Naive thymus-derived CD8-positive, alpha-beta T cell (primary cell): ENCODE data around the gene TUBD1. TPM values are rescaled to one million over a fixed set of nuclear protein-coding genes. Genes with fewer than 3 reads are reported as not detected.
"Not testable (repeated sequence)": the region's sequence is repeated elsewhere in the genome, so short reads cannot be mapped to it uniquely, and the experiment has no call there.

Experiments
- ATAC-seq, 2 donors: fragments of 150-1000 bp; cut with Tn5 transposase in 1 of 2; sonication (Bioruptor Pico), chemical (Tn5 transposase) in 1 of 2; 1 replicate in 1 of 2; 2 replicates in 1 of 2; pipeline ENCODE4 v1.10.0; 2021; ENCODE audit warnings: mild to moderate bottlenecking in 2 of 2, moderate library complexity in 2 of 2
- POLR2A ChIA-PET: fragments of 350-600 bp; sonication (Branson Sonifier 250); formaldehyde crosslinking; loops from one replicate; lab custom pipeline; 2021; ENCODE audit warnings: antibody characterized with exemption; lab: Charles Lee
- DNase-seq, 10 donors: peaks; one replicate each; pipeline versions ENCODE4 v3.0.0 to v3.0.0-alpha.2; 2020 to 2022
- H3K27ac Mint-ChIP-seq, 10 donors: one replicate each; pipeline ENCODE4 v1.8.0; 2020 to 2022; ENCODE audit warnings: mild to moderate bottlenecking in 10 of 10, mixed read lengths in 10 of 10, moderate library complexity in 4 of 10, inconsistent platforms in 1 of 10
- H3K27me3 Mint-ChIP-seq, 5 donors: one replicate each; pipeline ENCODE4 v1.8.0; 2021 to 2022; ENCODE audit warnings: mixed read lengths in 5 of 5
- H3K36me3 Mint-ChIP-seq, 3 donors: one replicate each; pipeline ENCODE4 v1.8.0; 2020 to 2022; ENCODE audit warnings: mixed read lengths in 3 of 3, mild to moderate bottlenecking in 2 of 3, inconsistent platforms in 1 of 3
- H3K4me1 Mint-ChIP-seq, 4 donors: one replicate each; pipeline ENCODE4 v1.8.0; 2021 to 2022; ENCODE audit warnings: mixed read lengths in 4 of 4
- H3K4me3 Mint-ChIP-seq, 10 donors: one replicate each; pipeline ENCODE4 v1.8.0; 2020 to 2022; ENCODE audit warnings: mild to moderate bottlenecking in 10 of 10, mixed read lengths in 10 of 10, moderate library complexity in 6 of 10, inconsistent platforms in 1 of 10
- H3K9me3 Mint-ChIP-seq, 9 donors: one replicate each; pipeline ENCODE4 v1.8.0; 2020 to 2022; ENCODE audit warnings: mixed read lengths in 9 of 9, mild to moderate bottlenecking in 3 of 9, inconsistent platforms in 1 of 9, moderate library complexity in 1 of 9
- polyA plus RNA-seq, 3 donors: library from polyadenylated mRNA; unstranded; fragments of 300-500 nt; fragmentation: Illumina TruSeq; gene quantifications; one replicate each; pipeline ENCODE4 v1.2.3, GENCODE V29; 2021
- total RNA-seq, 8 experiments: library from RNA in 2 of 8; stranded (reverse) in 2 of 8; gene quantifications; one replicate each; pipeline ENCODE4 v1.2.3 and lab custom pipeline; 2021 to 2026

TUBD1 gene
- total and polyA plus RNA-seq, 5 experiments from 2014 or later, result 16.9 to 36.7 (median 24.0) TPM

GRCh38 chr17:59872351-59872750, 20.4 kb downstream of the TUBD1 start:
- peak overlapping the region in 3 of 10 donors; percentile 14 to 30 (median 18) for H3K27ac Mint-ChIP-seq
- POLR2A ChIA-PET, result interaction anchor here (0.6 kb wide), 1 partner anchor 419 kb away, joined by 3 read pairs; no protein-coding TSS in a partner anchor

DNA sequence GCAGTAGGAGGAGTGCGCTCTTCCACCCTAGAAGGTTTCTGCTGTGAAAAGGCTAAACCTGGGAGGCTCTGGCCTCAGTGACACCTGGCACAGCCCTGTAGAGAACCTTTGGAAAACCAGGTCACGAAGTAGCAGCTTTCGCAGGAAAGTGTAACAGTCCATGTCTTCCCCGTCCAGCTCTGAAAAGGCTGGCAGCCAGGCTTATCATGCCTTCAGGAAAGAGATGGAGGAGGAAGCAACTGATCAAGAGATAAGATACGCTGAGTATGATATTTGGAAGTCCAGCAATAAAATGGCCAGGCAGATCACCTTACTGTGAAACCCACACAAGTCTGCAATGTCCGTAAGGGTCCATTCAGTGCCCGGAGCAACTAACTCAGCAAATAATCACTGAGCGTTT, 22.3 kb downstream of the TUBD1 start:
- Mint-ChIP-seq H3K4me3 (no peak overlapping the region), H3K9me3 (no peaks in the 10 kb centered on the region), H3K27me3 (no peaks in the 10 kb centered on the region), H3K4me1 (peaks cover 0 to 4% (median 1%) of the 10 kb centered on the region in 4 donors), H3K27ac (peak overlapping the region in 3 of 10 donors; percentile 46 to 77 (median 56)), H3K36me3 (peaks cover 0 to 74% (median 10%) of the 10 kb centered on the region in 3 donors)
- ATAC-seq (no peak), DNase-seq (no peak)
- POLR2A ChIA-PET, result interaction anchor here (0.7 to 1.2 kb wide), 2 partner anchors 22 to 58 kb away, joined by 3 to 4 read pairs; no protein-coding TSS in a partner anchor

More at GRCh38 chr17:59872351-59872750, 20.4 kb downstream of the TUBD1 start:
- Mint-ChIP-seq H3K27me3 (no peaks in the 10 kb centered on the region), H3K4me3 (no peak overlapping the region), H3K36me3 (peaks cover 0 to 78% (median 9%) of the 10 kb centered on the region in 3 donors), H3K4me1 (peaks cover 0 to 6% (median 1%) of the 10 kb centered on the region in 4 donors), H3K9me3 (no peaks in the 10 kb centered on the region)
- no peak for DNase-seq
- ATAC-seq, result no peak

DNA sequence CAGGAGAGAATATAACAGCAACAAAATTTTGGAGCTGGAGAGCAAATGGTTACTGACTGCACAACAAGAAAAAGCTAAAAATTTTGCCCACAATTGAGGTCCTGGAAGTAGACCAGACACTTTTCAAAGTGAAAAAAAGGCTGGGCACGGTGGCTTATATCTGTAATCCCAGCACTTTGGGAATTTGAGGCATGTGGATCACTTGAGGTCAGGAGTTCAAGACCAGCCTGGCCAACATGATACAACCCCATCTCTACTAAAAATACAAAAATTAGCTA, 22.9 kb downstream of the TUBD1 start:
- Mint-ChIP-seq H3K27ac (peak overlapping the region in 2 of 10 donors; percentile 13 to 16), H3K4me1 (peaks cover 0 to 4% (median 1%) of the 10 kb centered on the region in 4 donors), H3K36me3 (peaks cover 0 to 75% (median 11%) of the 10 kb centered on the region in 3 donors), H3K4me3 (no peak overlapping the region), H3K9me3 (no peaks in the 10 kb centered on the region), H3K27me3 (no peaks in the 10 kb centered on the region)
- ATAC-seq (no peak), DNase-seq (no peak)
- POLR2A ChIA-PET, result interaction anchor here (0.7 kb wide), 1 partner anchor 58 kb away, joined by 3 read pairs; no protein-coding TSS in a partner anchor

GRCh38 chr17:59863616-59864015, 29.1 kb downstream of the TUBD1 start:
- POLR2A ChIA-PET, result no interaction called here
- peaks cover 0 to 5% (median 2%) of the 10 kb centered on the region in 4 donors for H3K4me1 Mint-ChIP-seq
- no peak for DNase-seq
- peak overlapping the region in 2 of 10 donors; percentile 19 to 53 for H3K27ac Mint-ChIP-seq
- H3K27me3 Mint-ChIP-seq, result no peaks in the 10 kb centered on the region
- H3K9me3 Mint-ChIP-seq, result no peaks in the 10 kb centered on the region
- H3K36me3 Mint-ChIP-seq, result peaks cover 0 to 83% (median 19%) of the 10 kb centered on the region in 3 donors
- H3K4me3 Mint-ChIP-seq, result no peak overlapping the region
- no peak for ATAC-seq

GRCh38 chr17:59859444-59860025, 33.2 kb downstream of the TUBD1 start:
- Mint-ChIP-seq H3K36me3 (peaks cover 0 to 56% (median 17%) of the 10 kb centered on the region in 3 donors), H3K4me1 (peaks cover 0 to 7% (median under 1%) of the 10 kb centered on the region in 4 donors), H3K27ac (peak overlapping the region in 4 of 10 donors; percentile 33 to 96 (median 44)), H3K27me3 (no peaks in the 10 kb centered on the region), H3K9me3 (no peaks in the 10 kb centered on the region), H3K4me3 (no peak overlapping the region)
- ATAC-seq (peak in 1 of 2 donors; percentile 33), DNase-seq (peak in 1 of 10 donors; percentile 21)
- POLR2A ChIA-PET, result interaction anchor here (0.6 kb wide), 2 partner anchors 22 to 99 kb away, joined by 5 to 7 read pairs; no protein-coding TSS in a partner anchor

GRCh38 chr17:59858932-59859331, 33.8 kb downstream of the TUBD1 start:
- H3K27me3 Mint-ChIP-seq, result no peaks in the 10 kb centered on the region
- no peak overlapping the region for H3K4me3 Mint-ChIP-seq
- peaks cover 0 to 52% (median 17%) of the 10 kb centered on the region in 3 donors for H3K36me3 Mint-ChIP-seq
- POLR2A ChIA-PET, result no interaction called here
- H3K4me1 Mint-ChIP-seq, result peaks cover 0 to 7% (median under 1%) of the 10 kb centered on the region in 4 donors
- peak overlapping the region in 3 of 10 donors; percentile 33 to 96 (median 39) for H3K27ac Mint-ChIP-seq
- no peak for ATAC-seq
- no peak for DNase-seq
- H3K9me3 Mint-ChIP-seq, result no peaks in the 10 kb centered on the region

DNA sequence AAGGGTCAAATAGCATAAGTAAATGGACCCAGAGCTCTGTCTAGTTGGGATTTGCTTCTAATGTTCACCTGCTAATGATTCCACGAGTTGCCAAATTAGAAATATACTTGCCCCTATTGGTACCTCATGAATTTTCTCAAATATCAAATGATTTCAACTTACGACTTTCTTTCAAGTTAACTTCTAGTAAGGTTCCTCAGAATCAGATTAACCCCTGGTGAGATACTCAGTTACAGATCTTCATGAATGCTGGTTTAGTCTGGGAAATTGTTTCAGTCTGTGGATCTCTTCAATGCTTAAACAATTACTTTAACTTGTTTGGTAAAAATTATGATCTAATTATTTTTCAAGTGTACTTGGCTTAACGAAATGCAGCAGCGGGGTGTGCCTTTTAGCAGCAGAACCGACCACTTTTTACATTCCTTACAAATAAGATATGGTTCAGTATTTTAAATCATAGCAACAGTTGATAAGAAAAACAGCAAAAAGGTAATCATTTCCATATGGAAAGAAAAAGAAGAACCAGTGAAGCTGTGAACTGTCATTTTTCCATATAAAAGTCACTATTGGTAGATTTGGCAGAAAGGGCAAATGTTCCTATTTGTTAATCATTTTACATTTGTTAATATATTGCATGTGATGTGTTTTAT, 34.5 kb downstream of the TUBD1 start:
- POLR2A ChIA-PET, result no interaction called here
- DNase-seq, result no peak
- Mint-ChIP-seq H3K36me3 (peaks cover 0 to 46% (median 15%) of the 10 kb centered on the region in 3 donors), H3K4me1 (peaks cover 0 to 9% (median 4%) of the 10 kb centered on the region in 4 donors), H3K9me3 (no peaks in the 10 kb centered on the region), H3K4me3 (no peak overlapping the region), H3K27me3 (no peaks in the 10 kb centered on the region), H3K27ac (peak overlapping the region in 3 of 10 donors; percentile 3 to 96 (median 33))
- ATAC-seq, result no peak

DNA sequence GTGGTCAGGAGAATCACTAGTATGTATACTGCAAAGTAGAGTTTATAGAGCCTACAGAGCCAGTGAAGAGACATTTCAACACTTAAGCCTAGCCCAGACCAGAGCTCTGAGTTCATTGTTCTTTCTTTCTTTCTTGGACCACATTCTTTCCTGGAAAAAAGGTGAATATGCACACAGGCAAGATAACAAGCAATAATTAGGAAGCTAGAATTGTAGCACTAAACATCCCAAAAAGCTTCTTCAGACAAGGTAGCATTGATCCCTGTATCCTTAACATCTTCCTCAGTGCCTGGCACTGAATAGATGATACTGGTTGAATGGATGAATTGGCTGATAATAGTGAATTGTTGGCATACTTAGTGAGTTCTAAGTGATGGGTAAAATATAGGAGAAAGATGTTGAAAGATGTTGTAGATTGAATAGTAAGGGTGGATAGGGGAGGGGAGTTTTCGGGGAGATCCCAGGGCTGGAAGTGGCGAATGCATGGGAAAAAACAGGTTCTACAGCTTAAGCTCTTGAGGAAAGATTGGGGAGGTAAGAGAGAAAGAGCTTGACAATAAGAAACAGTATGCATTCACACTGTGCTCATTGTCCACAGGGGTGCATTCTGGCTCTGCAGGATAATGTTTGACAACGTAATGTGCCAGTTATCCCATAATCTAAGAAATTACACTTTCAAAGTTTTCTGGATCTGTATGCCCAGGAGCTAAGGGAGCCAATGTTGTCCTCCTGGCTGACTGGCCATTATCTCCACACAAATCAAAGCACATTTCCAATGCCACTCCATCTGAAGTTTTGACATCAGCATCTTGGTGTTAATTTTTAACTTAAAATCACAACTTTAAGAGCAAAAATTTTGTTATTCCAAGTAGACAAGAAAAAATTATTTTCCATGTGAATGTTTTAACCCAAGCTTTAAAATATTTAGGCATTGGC, 35.6 kb downstream of the TUBD1 start:
- H3K27ac Mint-ChIP-seq, result peak overlapping the region in 5 of 10 donors; percentile 21 to 96 (median 33)
- peaks cover 0 to 36% (median 11%) of the 10 kb centered on the region in 3 donors for H3K36me3 Mint-ChIP-seq
- H3K4me3 Mint-ChIP-seq, result no peak overlapping the region
- POLR2A ChIA-PET, result no interaction called here
- no peaks in the 10 kb centered on the region for H3K27me3 Mint-ChIP-seq
- ATAC-seq (no peak), DNase-seq (no peak)
- H3K9me3 Mint-ChIP-seq, result no peaks in the 10 kb centered on the region
- H3K4me1 Mint-ChIP-seq, result peaks cover 0 to 15% (median 8%) of the 10 kb centered on the region in 4 donors

DNA sequence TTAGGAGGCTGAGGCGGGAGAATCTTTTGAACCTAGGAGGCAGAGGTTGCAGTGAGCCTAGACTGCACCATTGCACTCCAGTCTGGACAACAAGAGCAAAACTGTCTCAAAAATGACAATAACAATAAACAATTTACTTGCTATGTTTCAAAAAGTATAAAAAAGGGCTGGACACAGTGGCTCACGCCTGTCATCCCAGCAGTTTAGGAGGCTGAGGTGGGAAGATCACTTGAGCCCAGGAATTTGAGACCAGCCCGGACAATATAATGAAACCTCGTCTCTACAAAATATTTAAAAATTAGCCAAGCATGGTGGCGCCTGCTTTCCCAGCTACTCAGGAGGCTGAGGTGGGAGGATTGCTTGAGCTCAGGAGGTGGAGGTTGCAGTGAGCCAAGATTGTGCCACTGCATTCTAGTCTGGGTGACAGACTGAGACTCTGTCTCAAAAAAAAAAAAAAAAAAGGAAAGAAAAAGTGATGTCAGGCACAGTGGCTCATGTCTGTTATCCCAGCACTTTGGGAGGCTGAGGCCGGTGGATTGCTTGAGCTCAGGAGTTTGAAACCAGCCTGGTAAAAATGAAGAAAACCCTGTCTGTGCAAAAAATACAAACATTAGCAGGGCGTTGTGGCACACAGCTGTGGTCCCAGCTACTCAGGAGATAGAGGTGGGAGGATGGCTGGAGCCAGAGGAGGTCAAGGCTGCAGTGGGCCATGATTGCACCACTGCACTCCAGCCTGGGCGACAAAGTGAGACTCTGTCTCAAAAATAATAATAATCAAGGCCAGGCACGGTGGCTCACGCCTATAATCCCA, 38.6 kb downstream of the TUBD1 start:
- not testable (repeated sequence) for H3K36me3 Mint-ChIP-seq, DNase-seq

GRCh38 chr17:59853168-59853918, 39.4 kb downstream of the TUBD1 start:
- H3K4me1 Mint-ChIP-seq, result peaks cover 4 to 23% (median 17%) of the 10 kb centered on the region in 4 donors
- H3K9me3 Mint-ChIP-seq, result no peaks in the 10 kb centered on the region
- H3K27ac Mint-ChIP-seq, result peak overlapping the region in 2 of 10 donors; percentile 55 to 87
- POLR2A ChIA-PET, result no interaction called here
- no peaks in the 10 kb centered on the region for H3K27me3 Mint-ChIP-seq
- ATAC-seq, result peak; percentile 42 to 54
- H3K4me3 Mint-ChIP-seq, result peak overlapping the region in 1 of 10 donors; percentile 40
- DNase-seq, result peak in 2 of 10 donors; percentile 5 to 35
- peaks cover 0 to 3% (median 0%) of the 10 kb centered on the region in 3 donors for H3K36me3 Mint-ChIP-seq

More for the DNA sequence above, 38.6 kb downstream of the TUBD1 start:
- H3K4me1 Mint-ChIP-seq, result peaks cover under 1 to 17% (median 12%) of the 10 kb centered on the region in 4 donors
- H3K4me3 Mint-ChIP-seq, result peak overlapping the region in 1 of 10 donors; percentile 24
- POLR2A ChIA-PET, H3K9me3 Mint-ChIP-seq, ATAC-seq, H3K27me3 Mint-ChIP-seq: not testable (repeated sequence)
- H3K27ac Mint-ChIP-seq, result peak overlapping the region in 2 of 10 donors; percentile 55 to 87

DNA sequence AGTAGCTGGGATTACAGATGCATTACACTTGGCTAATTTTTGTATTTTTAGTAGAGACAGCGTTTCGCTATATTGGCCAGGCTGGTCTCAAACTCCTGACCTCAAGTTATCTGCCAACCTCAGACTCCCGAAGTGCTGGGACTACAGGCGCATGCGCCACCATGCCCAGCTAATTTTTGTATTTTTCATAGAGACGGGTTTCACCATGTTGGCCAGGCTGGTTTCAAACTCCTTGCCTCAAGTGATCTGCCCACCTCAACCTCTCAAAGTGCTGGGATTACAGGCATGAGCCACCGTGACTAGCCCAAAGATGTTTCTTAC, 39.9 kb downstream of the TUBD1 start:
- POLR2A ChIA-PET, H3K36me3 Mint-ChIP-seq, H3K27me3 Mint-ChIP-seq, DNase-seq, H3K4me3 Mint-ChIP-seq, ATAC-seq, H3K9me3 Mint-ChIP-seq: not testable (repeated sequence)
- Mint-ChIP-seq H3K4me1 (peaks cover 4 to 27% (median 17%) of the 10 kb centered on the region in 4 donors), H3K27ac (peak overlapping the region in 3 of 10 donors; percentile 24 to 87 (median 55))
